Activated naive CD4-positive, alpha-beta T cell treated with anti-CD3 and anti-CD28 coated beads, Interleukin-2, amount 50 U/mL, for 24 hours (primary cell): Measurements from ENCODE around the gene MMP28.

ENCODE experiments used
- H3K27ac Mint-ChIP-seq: one replicate; pipeline ENCODE4 v1.8.0; 2021; ENCODE audit warnings: mild to moderate bottlenecking, mixed read lengths
- H3K27me3 Mint-ChIP-seq: one replicate; pipeline ENCODE4 v1.8.0; 2021; ENCODE audit warnings: mixed read lengths
- H3K36me3 Mint-ChIP-seq: one replicate; pipeline ENCODE4 v1.8.0; 2021; ENCODE audit warnings: mixed read lengths
- H3K4me1 Mint-ChIP-seq: one replicate; pipeline ENCODE4 v1.8.0; 2021; ENCODE audit warnings: mixed read lengths
- H3K4me3 Mint-ChIP-seq: one replicate; pipeline ENCODE4 v1.8.0; 2021; ENCODE audit warnings: mild to moderate bottlenecking, mixed read lengths
- H3K9me3 Mint-ChIP-seq: one replicate; pipeline ENCODE4 v1.8.0; 2021; ENCODE audit warnings: mixed read lengths

MMP28 gene

GRCh38 chr17:35795007-35795870 is at the start of gene MMP28:
TSS of gene MMP28 (minus strand) at chr17:35795641. CDS start at chr17:35795377, 264 bp downstream.
- Mint-ChIP-seq H3K9me3 (no peaks in the 10 kb centered on the region), H3K4me1 (peaks cover 37% of the 10 kb centered on the region), H3K36me3 (no peaks in the 10 kb centered on the region), H3K27ac (no peak within 1 kb of the TSS), H3K27me3 (peaks cover 3% of the 10 kb centered on the region), H3K4me3 (peak within 1 kb of the TSS; percentile 77)

GRCh38 chr17:35844547-35844946 is 49.1 kb upstream of the MMP28 start:
- Mint-ChIP-seq H3K9me3 (no peaks in the 10 kb centered on the region), H3K36me3 (peaks cover 25% of the 10 kb centered on the region), H3K27ac (no peak overlapping the region), H3K27me3 (no peaks in the 10 kb centered on the region), H3K4me1 (peaks cover 6% of the 10 kb centered on the region), H3K4me3 (no peak overlapping the region)

- H3K9me3 Mint-ChIP-seq, result no peaks in the 10 kb centered on the region
- no peaks in the 10 kb centered on the region for H3K27me3 Mint-ChIP-seq
- H3K36me3 Mint-ChIP-seq, result peaks cover 25% of the 10 kb centered on the region
- peak overlapping the region; percentile 18 for H3K27ac Mint-ChIP-seq
- peaks cover 5% of the 10 kb centered on the region for H3K4me1 Mint-ChIP-seq
- H3K4me3 Mint-ChIP-seq, result no peak overlapping the region
These were observed 48.3 kb upstream of the MMP28 start for GRCh38 chr17:35843698-35844097.

- Mint-ChIP-seq H3K4me3 (no peak overlapping the region), H3K36me3 (peaks cover 23% of the 10 kb centered on the region), H3K27me3 (no peaks in the 10 kb centered on the region), H3K4me1 (no peaks in the 10 kb centered on the region), H3K27ac (peak overlapping the region; percentile 24), H3K9me3 (no peaks in the 10 kb centered on the region)
These were observed 46.8 kb upstream of the MMP28 start for GRCh38 chr17:35842239-35842638.

- peaks cover 23% of the 10 kb centered on the region for H3K36me3 Mint-ChIP-seq
- no peaks in the 10 kb centered on the region for H3K27me3 Mint-ChIP-seq
- no peaks in the 10 kb centered on the region for H3K4me1 Mint-ChIP-seq
- no peak overlapping the region for H3K4me3 Mint-ChIP-seq
- H3K27ac Mint-ChIP-seq, result no peak overlapping the region
- no peaks in the 10 kb centered on the region for H3K9me3 Mint-ChIP-seq
These were observed 46.1 kb upstream of the MMP28 start for GRCh38 chr17:35841505-35841904.

GRCh38 chr17:35841101-35841500 is 45.7 kb upstream of the MMP28 start:
- Mint-ChIP-seq H3K4me3 (no peak overlapping the region), H3K9me3 (no peaks in the 10 kb centered on the region), H3K4me1 (no peaks in the 10 kb centered on the region), H3K27me3 (no peaks in the 10 kb centered on the region), H3K36me3 (peaks cover 25% of the 10 kb centered on the region), H3K27ac (no peak overlapping the region)

GRCh38 chr17:35825206-35825605 is 29.8 kb upstream of the MMP28 start:
- H3K27ac Mint-ChIP-seq, result no peak overlapping the region
- no peak overlapping the region for H3K4me3 Mint-ChIP-seq
- peaks cover 22% of the 10 kb centered on the region for H3K36me3 Mint-ChIP-seq
- peaks cover 21% of the 10 kb centered on the region for H3K4me1 Mint-ChIP-seq
- no peaks in the 10 kb centered on the region for H3K9me3 Mint-ChIP-seq
- no peaks in the 10 kb centered on the region for H3K27me3 Mint-ChIP-seq

- no peaks in the 10 kb centered on the region for H3K9me3 Mint-ChIP-seq
- peaks cover 28% of the 10 kb centered on the region for H3K36me3 Mint-ChIP-seq
- H3K4me3 Mint-ChIP-seq, result no peak overlapping the region
- peak overlapping the region; percentile 23 for H3K27ac Mint-ChIP-seq
- H3K4me1 Mint-ChIP-seq, result peaks cover 47% of the 10 kb centered on the region
- H3K27me3 Mint-ChIP-seq, result no peaks in the 10 kb centered on the region
These were observed 25.9 kb upstream of the MMP28 start for GRCh38 chr17:35821308-35821707.

GRCh38 chr17:35819455-35819854 is 24.0 kb upstream of the MMP28 start:
- H3K27me3 Mint-ChIP-seq, result no peaks in the 10 kb centered on the region
- peak overlapping the region; percentile 2 for H3K27ac Mint-ChIP-seq
- peaks cover 21% of the 10 kb centered on the region for H3K36me3 Mint-ChIP-seq
- H3K4me1 Mint-ChIP-seq, result peaks cover 58% of the 10 kb centered on the region
- H3K4me3 Mint-ChIP-seq, result no peak overlapping the region
- no peaks in the 10 kb centered on the region for H3K9me3 Mint-ChIP-seq

GRCh38 chr17:35817196-35817595 is 21.8 kb upstream of the MMP28 start:
- Mint-ChIP-seq H3K9me3 (no peaks in the 10 kb centered on the region), H3K27me3 (no peaks in the 10 kb centered on the region), H3K36me3 (peaks cover 19% of the 10 kb centered on the region), H3K4me3 (no peak overlapping the region), H3K4me1 (peaks cover 66% of the 10 kb centered on the region), H3K27ac (no peak overlapping the region)

GRCh38 chr17:35816723-35817122 is 21.3 kb upstream of the MMP28 start:
- peaks cover 19% of the 10 kb centered on the region for H3K36me3 Mint-ChIP-seq
- no peaks in the 10 kb centered on the region for H3K9me3 Mint-ChIP-seq
- peaks cover 71% of the 10 kb centered on the region for H3K4me1 Mint-ChIP-seq
- H3K4me3 Mint-ChIP-seq, result no peak overlapping the region
- H3K27me3 Mint-ChIP-seq, result no peaks in the 10 kb centered on the region
- H3K27ac Mint-ChIP-seq, result no peak overlapping the region

- peaks cover 79% of the 10 kb centered on the region for H3K4me1 Mint-ChIP-seq
- H3K4me3 Mint-ChIP-seq, result peak overlapping the region; percentile 95
- H3K27ac Mint-ChIP-seq, result no peak overlapping the region
- no peaks in the 10 kb centered on the region for H3K9me3 Mint-ChIP-seq
- H3K27me3 Mint-ChIP-seq, result no peaks in the 10 kb centered on the region
- peaks cover 10% of the 10 kb centered on the region for H3K36me3 Mint-ChIP-seq
These were observed 17.0 kb upstream of the MMP28 start for GRCh38 chr17:35812456-35812855.

- H3K9me3 Mint-ChIP-seq, result no peaks in the 10 kb centered on the region
- no peaks in the 10 kb centered on the region for H3K27me3 Mint-ChIP-seq
- H3K36me3 Mint-ChIP-seq, result peaks cover 8% of the 10 kb centered on the region
- peaks cover 78% of the 10 kb centered on the region for H3K4me1 Mint-ChIP-seq
- H3K27ac Mint-ChIP-seq, result no peak overlapping the region
- peak overlapping the region; percentile 95 for H3K4me3 Mint-ChIP-seq
These were observed 16.3 kb upstream of the MMP28 start for GRCh38 chr17:35811759-35812158.

- Mint-ChIP-seq H3K27ac (peak overlapping the region; percentile 100), H3K4me3 (peak overlapping the region; percentile 95), H3K9me3 (no peaks in the 10 kb centered on the region), H3K36me3 (peaks cover 8% of the 10 kb centered on the region), H3K27me3 (no peaks in the 10 kb centered on the region), H3K4me1 (peaks cover 67% of the 10 kb centered on the region)
These were observed 14.5 kb upstream of the MMP28 start for GRCh38 chr17:35809855-35810461.

GRCh38 chr17:35808962-35809854 is 13.8 kb upstream of the MMP28 start, which contains the start of gene TAF15:
TSS of gene TAF15 (plus strand) at chr17:35809484. CDS start at chr17:35809570, 86 bp downstream.
- Mint-ChIP-seq H3K9me3 (no peaks in the 10 kb centered on the region), H3K4me1 (peaks cover 65% of the 10 kb centered on the region), H3K4me3 (peak within 1 kb of the TSS; percentile 95), H3K36me3 (peaks cover 8% of the 10 kb centered on the region), H3K27me3 (no peaks in the 10 kb centered on the region), H3K27ac (peak within 1 kb of the TSS; percentile 100)
